ENCODE data around the gene TRIM34. TPM values are rescaled to one million over a fixed set of nuclear protein-coding genes. Genes with fewer than 3 reads are reported as not detected.
A peak's percentile ranks its signal among the peaks of the same experiment; 100 is the strongest.

The TRIM34 gene
- total RNA-seq (2021) (0.41 and 0.79 TPM in 2 replicates), Bru-seq, nascent RNA (not detected), BruChase-seq, experiment 1, labeled RNA remaining after a 2-hour chase (percentile 13 among the genes with signal in this experiment), BruChase-seq, experiment 2, labeled RNA remaining after a 6-hour chase (percentile 21 among the genes with signal in this experiment)
- long read RNA-seq, result 0 reads

GRCh38 chr11:5624489-5625279, at the start of gene TRIM34:
TSS of gene TRIM34 (plus strand) at chr11:5625001. CDS start at chr11:5632332, 7,331 bp downstream.
- Histone ChIP-seq H3K4me1 (ENCODE audit: insufficient read depth, low read length, poor library complexity, severe bottlenecking) (no peaks in the 10 kb centered on the region), H3K9me3 (ENCODE audit: low read depth, low read length, poor library complexity, severe bottlenecking) (no peaks in the 10 kb centered on the region), H3K4me3 (ENCODE audit: low read depth, low read length, poor library complexity, severe bottlenecking) (peak within 1 kb of the TSS; percentile 41), H3K27me3 (replicated peaks; ENCODE audit: insufficient read depth, low read depth, low read length, poor library complexity) (no peaks in the 10 kb centered on the region), H3K27ac (ENCODE audit: low read depth, low read length, poor library complexity, severe bottlenecking) (no peak within 1 kb of the TSS), H3K36me3 (ENCODE audit: insufficient read depth, low read length, poor library complexity, severe bottlenecking) (no peaks in the 10 kb centered on the region)
- TF ChIP-seq CTCF (conservative IDR thresholded peaks at IDR 0.05; ENCODE audit: low read depth, low read length), result no peak
- intact Hi-C loops (cut with micrococcal nuclease; ENCODE audit: unreplicated experiment), result no loop called here
- BruUV-seq (replicated peaks), result no TSS peak
- CTCF ChIA-PET, result no interaction called here
- DNase-seq (ENCODE audit: low spot score), result peak; percentile 52
- POLR2A ChIA-PET (ENCODE audit: low non-redundant PET), result no interaction called here

- CTCF ChIA-PET, result no interaction called here
These were observed 49.6 kb upstream of the TRIM34 start for GRCh38 chr11:5575152-5575551.

GRCh38 chr11:5577101-5577500, 47.7 kb upstream of the TRIM34 start:
- intact Hi-C loops (cut with micrococcal nuclease; ENCODE audit: unreplicated experiment), result no loop called here
- CTCF ChIA-PET, result no interaction called here
- no peak for DNase-seq (ENCODE audit: low spot score)
- POLR2A ChIA-PET (ENCODE audit: low non-redundant PET), result no interaction called here
- Histone ChIP-seq H3K27ac (ENCODE audit: low read depth, low read length, poor library complexity, severe bottlenecking) (no peak overlapping the region), H3K4me3 (ENCODE audit: low read depth, low read length, poor library complexity, severe bottlenecking) (no peak overlapping the region), H3K4me1 (ENCODE audit: insufficient read depth, low read length, poor library complexity, severe bottlenecking) (no peaks in the 10 kb centered on the region), H3K9me3 (ENCODE audit: low read depth, low read length, poor library complexity, severe bottlenecking) (no peaks in the 10 kb centered on the region), H3K36me3 (ENCODE audit: insufficient read depth, low read length, poor library complexity, severe bottlenecking) (no peaks in the 10 kb centered on the region), H3K27me3 (replicated peaks; ENCODE audit: insufficient read depth, low read depth, low read length, poor library complexity) (no peaks in the 10 kb centered on the region)
- no peak for TF ChIP-seq EZH2 (IDR thresholded peaks at IDR 0.05; ENCODE audit: borderline replicate concordance, low read depth, low read length, poor library complexity, severe bottlenecking)
- no peak for TF ChIP-seq CTCF (conservative IDR thresholded peaks at IDR 0.05; ENCODE audit: low read depth, low read length)
- BruUV-seq (replicated peaks), result no TSS peak

More at GRCh38 chr11:5575152-5575551, 49.6 kb upstream of the TRIM34 start:
- Histone ChIP-seq H3K9me3 (ENCODE audit: low read depth, low read length, poor library complexity, severe bottlenecking) (no peaks in the 10 kb centered on the region), H3K27ac (ENCODE audit: low read depth, low read length, poor library complexity, severe bottlenecking) (no peak overlapping the region), H3K27me3 (replicated peaks; ENCODE audit: insufficient read depth, low read depth, low read length, poor library complexity) (no peaks in the 10 kb centered on the region), H3K4me1 (ENCODE audit: insufficient read depth, low read length, poor library complexity, severe bottlenecking) (no peaks in the 10 kb centered on the region), H3K36me3 (ENCODE audit: insufficient read depth, low read length, poor library complexity, severe bottlenecking) (no peaks in the 10 kb centered on the region), H3K4me3 (ENCODE audit: low read depth, low read length, poor library complexity, severe bottlenecking) (no peak overlapping the region)
- no TSS peak for BruUV-seq (replicated peaks)
- intact Hi-C loops (cut with micrococcal nuclease; ENCODE audit: unreplicated experiment), result no loop called here
- POLR2A ChIA-PET (ENCODE audit: low non-redundant PET), result no interaction called here
- DNase-seq (ENCODE audit: low spot score), result no peak
- no peak for TF ChIP-seq CTCF (conservative IDR thresholded peaks at IDR 0.05; ENCODE audit: low read depth, low read length)

Measured in A673 (cell line).